Hypothalamus (tissue), 51 donors: ENCODE results near the gene KCNJ14.

Source experiments
- DNase-seq, 51 donors: peaks; one replicate each; lab custom pipeline; 2025; lab: John Stamatoyannopoulos, UW

KCNJ14 gene

DNA sequence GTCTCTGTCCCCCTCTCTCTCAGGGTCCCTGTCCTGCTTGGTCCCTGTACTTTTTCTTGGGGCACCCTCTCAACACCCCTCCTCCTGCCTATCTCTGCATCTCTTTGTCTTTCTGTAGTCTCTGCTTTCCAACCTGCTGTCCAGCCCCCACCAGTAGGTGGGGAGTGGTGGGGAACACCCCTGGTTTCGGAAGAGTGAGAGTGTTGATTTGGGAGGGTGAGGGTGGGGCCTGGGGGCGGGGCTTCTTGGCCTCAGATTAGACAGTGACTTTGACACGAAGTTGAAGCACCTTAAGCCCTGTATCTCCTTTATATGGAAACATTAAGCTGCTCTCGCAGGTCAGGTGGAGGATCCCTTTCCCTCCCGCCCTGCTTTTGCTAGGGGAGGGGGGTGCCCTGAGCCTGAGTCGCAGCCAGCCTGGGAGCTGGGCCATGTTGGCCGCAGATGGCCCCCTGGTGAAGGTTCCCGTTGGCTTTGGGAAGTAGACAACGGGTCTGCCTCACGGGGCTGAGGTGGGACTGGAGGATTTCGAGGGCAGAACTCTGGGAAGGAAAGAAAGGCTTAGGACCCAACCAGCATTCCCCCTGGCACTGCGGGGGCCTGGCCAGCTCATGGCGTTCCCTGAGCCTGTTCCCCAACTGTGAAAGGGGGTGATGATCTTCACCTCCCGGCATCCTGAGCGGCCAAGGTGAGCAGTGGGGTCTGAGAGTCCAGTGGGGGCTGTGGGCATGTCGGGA, at the start of gene KCNJ14:
Gene KCNJ14, plus strand, starts transcription at position 404 of the 737 bp plus-strand sequence. CDS start 6,151 bp downstream, outside the sequence.
- DNase-seq: peak in 18 of 51 donors; percentile 6 to 56 (median 28)

GRCh38 chr19:48405850-48406249, 49.5 kb upstream of the KCNJ14 start:
- no peak for DNase-seq

GRCh38 chr19:48413879-48414587, 41.3 kb upstream of the KCNJ14 start:
- no peak for DNase-seq

GRCh38 chr19:48415395-48415794, 40.0 kb upstream of the KCNJ14 start:
- peak in 17 of 51 donors; percentile 9 to 61 (median 33) for DNase-seq

DNA sequence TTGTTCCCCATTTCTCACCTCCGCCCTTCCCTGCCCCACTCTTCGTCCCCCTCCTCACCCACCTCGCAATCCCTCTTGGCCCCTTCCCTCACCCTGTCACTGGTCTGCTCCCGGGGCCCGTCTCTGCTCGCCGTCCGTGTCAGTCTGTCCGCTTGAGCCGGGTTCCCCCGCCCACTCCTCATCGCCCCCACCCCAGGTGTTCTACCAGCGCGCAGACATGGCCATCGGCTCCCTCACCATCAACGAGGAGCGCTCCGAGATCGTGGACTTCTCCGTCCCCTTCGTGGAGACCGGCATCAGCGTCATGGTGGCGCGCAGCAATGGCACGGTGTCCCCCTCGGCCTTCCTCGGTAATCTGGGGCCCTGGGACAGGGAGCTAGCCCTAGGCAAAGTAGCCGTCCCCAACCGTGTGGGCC, 39.6 kb upstream of the KCNJ14 start:
- no peak for DNase-seq

- DNase-seq: no peak
These were observed 38.0 kb upstream of the KCNJ14 start for GRCh38 chr19:48417421-48417820.

- no peak for DNase-seq
These were observed 36.9 kb upstream of the KCNJ14 start for GRCh38 chr19:48418317-48419064.

DNA sequence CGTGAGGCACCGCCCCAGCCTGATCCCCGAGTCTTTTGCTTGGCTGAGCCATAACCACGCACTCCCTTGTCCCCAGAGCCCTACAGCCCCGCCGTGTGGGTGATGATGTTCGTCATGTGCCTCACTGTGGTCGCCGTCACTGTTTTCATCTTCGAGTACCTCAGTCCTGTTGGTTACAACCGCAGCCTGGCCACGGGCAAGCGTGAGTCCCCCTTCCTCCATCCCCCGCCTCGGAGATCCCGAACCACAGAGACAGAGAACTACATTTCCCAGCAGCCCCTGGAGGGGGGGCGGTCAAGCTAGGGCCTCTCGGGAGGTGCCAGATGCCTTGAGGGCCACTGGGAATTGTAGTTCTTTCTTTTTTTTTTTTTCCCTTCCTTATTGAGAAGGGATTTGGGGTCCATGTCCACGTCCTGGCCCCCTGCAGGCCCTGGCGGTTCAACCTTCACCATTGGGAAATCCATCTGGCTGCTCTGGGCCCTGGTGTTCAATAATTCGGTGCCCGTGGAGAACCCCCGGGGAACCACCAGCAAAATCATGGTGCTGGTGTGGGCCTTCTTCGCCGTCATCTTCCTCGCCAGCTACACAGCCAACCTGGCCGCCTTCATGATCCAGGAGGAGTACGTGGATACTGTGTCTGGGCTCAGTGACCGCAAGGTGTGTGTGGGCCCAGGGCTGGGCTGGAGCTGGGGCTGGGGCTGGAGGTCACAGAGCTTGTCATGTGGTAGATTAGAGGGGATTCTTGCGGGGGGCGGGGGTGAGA, 36.0 kb upstream of the KCNJ14 start:
- peak in 22 of 51 donors; percentile 11 to 50 (median 28) for DNase-seq

- no peak for DNase-seq
These were observed 33.8 kb upstream of the KCNJ14 start for GRCh38 chr19:48421548-48421947.

DNA sequence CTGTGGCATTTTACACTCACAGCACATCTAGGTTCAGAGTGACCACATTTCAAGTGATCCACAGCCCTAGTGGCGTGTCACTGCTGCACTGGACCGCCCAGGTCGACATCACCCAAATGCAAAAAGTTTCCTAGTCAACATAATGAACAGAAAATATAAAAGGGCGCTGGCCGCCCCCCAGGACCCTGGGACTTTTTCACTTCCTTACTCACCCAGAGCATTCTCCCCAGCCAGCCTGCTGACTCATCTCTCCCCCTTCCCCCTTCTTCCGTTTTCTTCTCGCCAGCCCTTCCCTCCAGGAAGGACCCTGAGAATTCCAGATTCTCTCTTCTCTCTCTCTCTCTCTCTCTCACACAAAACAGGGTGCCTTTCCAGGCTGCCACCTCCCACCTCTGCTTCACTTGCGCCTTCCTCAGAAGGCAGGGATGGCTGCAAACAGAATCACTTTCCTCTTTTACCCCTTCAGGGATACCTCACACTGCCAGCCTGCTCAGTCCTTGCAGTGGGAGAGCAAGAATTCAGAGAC, 30.6 kb upstream of the KCNJ14 start:
- peak in 7 of 51 donors; percentile 4 to 48 (median 12) for DNase-seq

- DNase-seq: no peak
These were observed 26.7 kb upstream of the KCNJ14 start for GRCh38 chr19:48428670-48429069.

DNA sequence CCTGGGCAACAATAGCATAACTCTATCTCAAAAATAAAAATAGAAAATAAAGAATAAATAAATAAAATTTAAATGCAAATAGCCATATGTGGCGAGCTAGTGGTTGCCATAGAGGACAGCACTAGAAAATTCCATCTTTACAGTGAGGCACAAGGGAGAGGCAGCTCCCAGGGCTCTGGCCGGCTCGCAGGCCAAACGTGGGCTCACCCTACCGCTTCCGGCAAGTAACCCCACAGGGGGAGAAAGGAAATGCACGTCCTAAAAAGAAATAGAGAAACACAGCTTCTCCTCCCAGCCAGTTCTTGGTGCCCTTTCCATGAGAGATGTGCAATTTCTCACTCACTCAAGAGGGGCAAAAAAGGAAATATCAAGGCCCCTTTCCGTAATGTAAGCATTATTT, 22.0 kb upstream of the KCNJ14 start:
- no peak for DNase-seq

DNA sequence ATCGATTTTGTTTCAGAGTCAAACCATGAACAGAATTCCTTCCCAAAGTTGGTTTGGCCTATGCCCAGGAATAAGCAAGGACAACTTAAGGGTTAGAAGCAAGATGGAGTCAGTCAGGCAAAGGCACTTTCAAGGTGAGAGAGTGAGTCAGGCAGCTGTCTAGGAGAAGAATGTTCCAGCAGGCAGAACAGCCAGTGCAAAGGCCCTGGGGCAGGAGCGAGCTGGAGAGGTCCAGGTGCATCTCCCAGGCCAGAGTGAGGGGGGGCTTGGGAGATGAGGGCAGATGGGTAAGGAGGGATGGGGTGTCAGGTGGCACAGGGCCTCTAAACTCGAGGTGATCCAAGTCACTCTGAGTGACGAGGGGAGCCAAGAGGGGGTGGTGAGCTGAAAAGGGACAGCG, 18.8 kb upstream of the KCNJ14 start:
- no peak for DNase-seq

DNA sequence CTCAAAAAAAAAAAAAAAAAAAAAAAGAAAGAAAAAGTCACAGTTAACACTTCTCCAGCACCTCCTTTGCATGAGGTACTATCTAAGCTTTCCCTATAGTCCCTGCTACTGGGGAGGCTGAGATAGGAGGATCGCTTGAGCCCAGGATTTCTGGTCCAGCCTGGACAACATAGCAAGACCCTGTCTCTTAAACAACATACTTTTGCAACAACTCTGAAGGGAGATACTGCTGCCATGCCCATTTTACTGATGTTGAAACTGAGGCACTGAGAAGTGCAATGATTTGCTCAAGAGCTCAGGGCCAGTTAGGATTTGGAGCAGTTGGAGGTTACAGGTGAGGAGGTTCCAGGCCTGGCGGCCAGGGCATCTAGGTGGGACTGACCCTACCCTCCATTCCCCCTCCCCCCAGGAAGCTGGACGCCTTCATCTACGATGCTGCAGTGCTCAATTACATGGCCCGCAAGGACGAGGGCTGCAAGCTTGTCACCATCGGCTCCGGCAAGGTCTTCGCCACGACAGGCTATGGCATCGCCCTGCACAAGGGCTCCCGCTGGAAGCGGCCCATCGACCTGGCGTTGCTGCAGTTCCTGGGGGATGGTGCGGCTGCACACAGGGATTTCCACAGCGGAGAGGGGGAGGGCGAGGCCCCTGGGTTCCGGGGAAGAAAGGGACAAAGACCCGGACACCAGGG, 13.9 kb upstream of the KCNJ14 start:
- no peak for DNase-seq

- DNase-seq: no peak
These were observed 13.0 kb upstream of the KCNJ14 start for GRCh38 chr19:48442116-48443035.

GRCh38 chr19:48443256-48443655, 12.1 kb upstream of the KCNJ14 start:
- DNase-seq: peak in 2 of 51 donors; percentile 3 to 20

- no peak for DNase-seq
These were observed 11.6 kb upstream of the KCNJ14 start for GRCh38 chr19:48443731-48444128.

DNA sequence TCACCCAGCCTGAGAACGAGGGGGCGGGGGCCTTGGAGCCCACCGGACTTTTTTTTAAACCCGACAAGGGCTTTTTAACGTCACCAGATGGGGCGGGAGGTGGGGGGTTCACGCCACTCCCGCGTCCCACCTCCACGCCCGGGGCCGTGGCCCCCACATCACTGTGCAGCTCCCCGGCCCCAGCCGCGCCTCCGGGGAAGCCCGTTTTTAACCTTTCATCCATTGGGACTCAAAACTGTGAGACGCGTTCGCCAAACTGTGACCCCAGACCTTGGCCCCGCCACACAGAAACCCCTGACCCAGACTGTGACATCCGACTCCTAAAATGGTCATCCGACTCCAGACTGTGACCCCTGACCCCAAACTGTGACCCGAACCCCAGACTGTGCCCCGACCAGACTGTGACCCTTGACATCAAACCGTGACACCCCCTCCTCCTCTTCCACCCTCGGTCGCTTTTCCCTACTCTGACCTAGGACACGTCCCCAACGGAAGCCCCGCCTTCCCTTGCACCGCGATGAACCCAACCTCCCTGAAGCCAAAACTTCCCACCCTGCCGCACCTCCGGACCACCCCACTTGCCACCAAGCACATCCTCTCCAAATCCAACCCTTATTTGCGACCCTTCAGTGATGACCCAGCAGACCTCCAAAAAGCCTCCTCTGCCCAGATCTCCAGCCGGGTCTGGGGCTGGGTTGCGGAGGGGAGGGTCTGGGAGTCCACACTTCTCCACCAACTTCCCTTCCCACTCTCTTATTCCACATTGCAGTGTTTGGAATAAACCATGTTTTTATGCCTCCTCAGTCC, 11.0 kb upstream of the KCNJ14 start:
- DNase-seq: peak in 1 of 51 donors; percentile 21
